Ovary (tissue), 9 donors: ENCODE measurements around the gene PTPRJ. TPM values are rescaled to one million over a fixed set of nuclear protein-coding genes. Genes with fewer than 3 reads are reported as not detected.

Source experiments
- DNase-seq, 5 donors: peaks; one replicate each; pipeline ENCODE4 v3.0.0-alpha.2; 2019 to 2020
- H3K27ac ChIP-seq, 2 donors: fragments of 200-600 bp; one replicate each; pipeline versions ENCODE4 v1.5.1 to v1.8.0; 2019 to 2022
- H3K27me3 ChIP-seq: fragments of 200-600 bp; one replicate; pipeline ENCODE4 v1.8.0; 2022
- H3K36me3 ChIP-seq: fragments of 200-600 bp; sonication (generic); one replicate; pipeline ENCODE4 v1.5.1; 2019
- H3K4me1 ChIP-seq: one replicate; pipeline ENCODE4 v1.8.1; 2013; ENCODE audit warnings: mild to moderate bottlenecking, moderate library complexity; ENCODE audit not compliant: insufficient read depth
- H3K4me3 ChIP-seq: fragments of 200-600 bp; sonication (generic); one replicate; pipeline ENCODE4 v1.5.1; 2017
- H3K9me3 ChIP-seq, 2 donors: fragments of 200-600 bp in 1 of 2; sonication (generic) in 1 of 2; one replicate each; pipeline versions ENCODE4 v1.5.1 to v1.8.1; 2013 to 2019; ENCODE audit warnings: mild to moderate bottlenecking in 1 of 2, moderate library complexity in 1 of 2
- EP300 ChIP-seq: sonication (generic); formaldehyde crosslinking; IDR thresholded peaks from one replicate; pipeline ENCODE4 v1.6.1; 2017; ENCODE audit warnings: antibody characterized with exemption
- POLR2A ChIP-seq: fragments of 450-650 bp; IDR thresholded peaks from one replicate; pipeline ENCODE4 v1.6.1; 2017; ENCODE audit warnings: antibody characterized with exemption, mild to moderate bottlenecking, moderate library complexity
- WGBS, 3 donors: extraction: QIAGEN DNeasy Blood & Tissue Kit in 1 of 3; methylation state at CpG; one replicate each; pipeline versions ENCODE4 v1.1.5 to v1.1.7; 2013 to 2017; 5-methylcytosine and 5-hydroxymethylcytosine counted together
- intact Hi-C, 4 donors: fragments of 100-400 bp; cut with DNase I; formaldehyde crosslinking; loops; one replicate each; pipeline versions ENCODE4 v1.11.0 to v1.15.1; 2022 to 2023
- polyA plus RNA-seq, 2 donors: library from polyadenylated mRNA; stranded (reverse); fragments of 200-250 nt in 1 of 2; fragments of 350-450 nt in 1 of 2; fragmentation: Illumina TruSeq in 1 of 2; extraction: RNeasy Lipid Tissue Mini Kit (QIAGEN cat#74804) in 1 of 2; gene quantifications; one replicate each; pipeline ENCODE4 v1.2.3, GENCODE V29; 2013 to 2014
- total RNA-seq, 7 donors: library from RNA; depleted of rRNA in 2 of 7; stranded (reverse); fragments of >200 nt in 2 of 7; fragmentation: NEBNext Ultra II Directional in 3 of 7; extraction: Animal tissue kit (Norgen Biotek cat#: 25700) in 3 of 7; gene quantifications; one replicate each; pipeline versions ENCODE4 v1.1.0 to v1.2.4, GENCODE V29; 2016 to 2023
- TF ChIP-seq, protein P1 (sequence below), 3 donors: fragments of 450-650 bp in 2 of 3; fragments of 200-600 bp in 1 of 3; IDR thresholded peaks; one replicate each; pipeline versions ENCODE4 v1.5.1 to v1.8.0; 2016 to 2022; ENCODE audit warnings: antibody characterized with exemption in 3 of 3, mild to moderate bottlenecking in 1 of 3
- donor health status: DM: no; HTN: no; CAD: no; lungs with moderate emphysema.
- donor health status: DM: no; HTN: no; CAD: no.
- donor health status: Bipolar disorder and iron deficiency.
- donor health status: DM: yes; HTN: yes; CAD: no.
- donor health status: DM: no; HTN: no; CAD: no.
- donor health status: DM: yes; HTN: yes; CAD: no.

The PTPRJ gene
- total and polyA plus RNA-seq, 9 donors, result 1.6 to 16.1 (median 5.5) TPM

DNA sequence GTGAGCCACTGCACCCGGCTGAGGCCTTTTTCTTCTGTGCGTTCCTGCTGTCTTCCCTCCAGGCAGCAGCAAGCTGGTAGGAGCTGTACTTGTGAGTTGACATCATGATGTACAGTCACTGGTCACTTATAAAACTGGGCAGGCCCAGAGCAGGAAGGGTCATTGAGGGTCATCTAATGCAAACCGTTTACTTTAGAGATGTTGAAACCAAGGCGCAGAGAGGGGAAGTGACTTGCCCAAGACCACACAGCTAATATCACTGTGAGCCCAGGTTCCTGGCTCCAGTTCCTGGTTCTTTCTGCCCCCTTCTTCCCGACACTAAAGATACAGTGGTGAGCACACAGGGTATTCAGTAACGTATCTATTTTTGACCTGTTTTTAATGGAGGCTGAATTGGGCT, 27.3 kb downstream of the PTPRJ start:
- DNase-seq, result no peak
- Histone ChIP-seq H3K27ac (no peak overlapping the region), H3K4me1 (no peaks in the 10 kb centered on the region), H3K36me3 (no peaks in the 10 kb centered on the region), H3K9me3 (no peaks in the 10 kb centered on the region), H3K4me3 (no peak overlapping the region), H3K27me3 (no peaks in the 10 kb centered on the region)
- intact Hi-C loops, result no loop called here
- TF ChIP-seq POLR2A, result no peak
- no peak for TF ChIP-seq EP300
- TF ChIP-seq, protein P1, sequence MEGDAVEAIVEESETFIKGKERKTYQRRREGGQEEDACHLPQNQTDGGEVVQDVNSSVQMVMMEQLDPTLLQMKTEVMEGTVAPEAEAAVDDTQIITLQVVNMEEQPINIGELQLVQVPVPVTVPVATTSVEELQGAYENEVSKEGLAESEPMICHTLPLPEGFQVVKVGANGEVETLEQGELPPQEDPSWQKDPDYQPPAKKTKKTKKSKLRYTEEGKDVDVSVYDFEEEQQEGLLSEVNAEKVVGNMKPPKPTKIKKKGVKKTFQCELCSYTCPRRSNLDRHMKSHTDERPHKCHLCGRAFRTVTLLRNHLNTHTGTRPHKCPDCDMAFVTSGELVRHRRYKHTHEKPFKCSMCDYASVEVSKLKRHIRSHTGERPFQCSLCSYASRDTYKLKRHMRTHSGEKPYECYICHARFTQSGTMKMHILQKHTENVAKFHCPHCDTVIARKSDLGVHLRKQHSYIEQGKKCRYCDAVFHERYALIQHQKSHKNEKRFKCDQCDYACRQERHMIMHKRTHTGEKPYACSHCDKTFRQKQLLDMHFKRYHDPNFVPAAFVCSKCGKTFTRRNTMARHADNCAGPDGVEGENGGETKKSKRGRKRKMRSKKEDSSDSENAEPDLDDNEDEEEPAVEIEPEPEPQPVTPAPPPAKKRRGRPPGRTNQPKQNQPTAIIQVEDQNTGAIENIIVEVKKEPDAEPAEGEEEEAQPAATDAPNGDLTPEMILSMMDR (IDR thresholded peaks at IDR 0.05), result no peak
- WGBS, 3 donors, result 83 to 86% (median 84%) methylated on average over 6 of the region's 6 CpGs

DNA sequence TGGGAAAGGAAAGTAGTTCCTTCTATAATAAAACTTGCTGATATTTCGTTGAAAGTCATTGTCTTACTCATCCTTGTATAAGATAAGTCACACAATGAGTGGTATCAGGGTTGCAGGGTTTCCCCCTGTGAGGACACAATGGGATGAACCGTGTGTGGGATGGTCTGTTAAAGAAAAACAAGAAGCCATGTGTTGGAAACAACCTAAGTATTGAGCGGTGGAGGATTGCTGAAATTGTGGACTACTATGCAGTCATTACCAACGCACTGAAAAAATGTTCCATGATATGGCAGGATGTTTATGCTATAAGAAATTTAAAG, 28.6 kb downstream of the PTPRJ start:
- H3K4me1 ChIP-seq, result no peaks in the 10 kb centered on the region
- intact Hi-C loops, result no loop called here
- 75 to 88% (median 76%) methylated on average over 4 of the region's 4 CpGs for WGBS, 3 donors

DNA sequence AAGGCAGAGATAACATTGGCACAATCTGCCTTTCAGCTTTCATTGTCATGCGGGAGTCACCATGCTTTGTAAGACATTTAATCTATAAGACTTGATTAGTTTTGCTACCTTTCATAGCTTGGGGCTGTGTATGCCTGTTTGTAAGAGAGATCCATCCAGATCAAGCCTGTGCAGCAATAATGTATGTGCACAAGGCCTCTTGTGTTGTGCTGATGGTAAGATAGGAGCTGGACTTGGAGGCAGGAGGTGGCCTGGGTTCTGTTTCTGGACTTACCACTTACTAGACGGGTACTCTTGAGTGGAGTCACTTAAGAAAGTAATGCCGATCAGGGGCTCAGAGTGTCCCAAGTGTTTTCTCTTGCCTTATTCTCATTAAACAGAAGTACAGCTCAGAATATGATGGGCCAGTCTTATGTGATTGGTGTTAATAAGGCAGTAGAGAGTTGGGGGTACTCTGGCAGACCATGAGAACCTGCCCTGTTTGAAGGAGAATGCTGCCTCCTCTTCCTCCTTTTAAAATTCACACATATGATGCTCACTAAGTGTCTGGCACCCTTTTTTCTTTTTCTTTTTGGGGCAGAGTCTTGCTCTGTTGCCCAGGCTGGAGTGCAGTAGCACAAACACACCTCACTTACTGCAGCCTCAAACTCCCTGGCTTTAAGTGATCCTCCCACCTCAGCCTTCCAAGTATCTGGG, 30.9 kb downstream of the PTPRJ start:
- 96 to 100% (median 96%) methylated on average over 3 of the region's 3 CpGs for WGBS, 3 donors
- H3K27ac ChIP-seq, result no peak overlapping the region
- H3K27me3 ChIP-seq, result no peaks in the 10 kb centered on the region
- no peaks in the 10 kb centered on the region for H3K9me3 ChIP-seq
- TF ChIP-seq POLR2A, result no peak
- no peak for TF ChIP-seq EP300
- TF ChIP-seq, protein P1 (IDR thresholded peaks at IDR 0.05), result no peak
- H3K4me3 ChIP-seq, result no peak overlapping the region
- DNase-seq, result no peak
- no peaks in the 10 kb centered on the region for H3K4me1 ChIP-seq
- no peaks in the 10 kb centered on the region for H3K36me3 ChIP-seq
- intact Hi-C loops, result no loop called here

More for the DNA sequence above, 28.6 kb downstream of the PTPRJ start:
- no peaks in the 10 kb centered on the region for H3K36me3 ChIP-seq
- TF ChIP-seq POLR2A, result no peak
- no peak for TF ChIP-seq EP300
- TF ChIP-seq, protein P1 (IDR thresholded peaks at IDR 0.05), result no peak
- H3K4me3 ChIP-seq, result no peak overlapping the region
- H3K27ac ChIP-seq, result no peak overlapping the region
- DNase-seq, result no peak
- no peaks in the 10 kb centered on the region for H3K27me3 ChIP-seq
- no peaks in the 10 kb centered on the region for H3K9me3 ChIP-seq

DNA sequence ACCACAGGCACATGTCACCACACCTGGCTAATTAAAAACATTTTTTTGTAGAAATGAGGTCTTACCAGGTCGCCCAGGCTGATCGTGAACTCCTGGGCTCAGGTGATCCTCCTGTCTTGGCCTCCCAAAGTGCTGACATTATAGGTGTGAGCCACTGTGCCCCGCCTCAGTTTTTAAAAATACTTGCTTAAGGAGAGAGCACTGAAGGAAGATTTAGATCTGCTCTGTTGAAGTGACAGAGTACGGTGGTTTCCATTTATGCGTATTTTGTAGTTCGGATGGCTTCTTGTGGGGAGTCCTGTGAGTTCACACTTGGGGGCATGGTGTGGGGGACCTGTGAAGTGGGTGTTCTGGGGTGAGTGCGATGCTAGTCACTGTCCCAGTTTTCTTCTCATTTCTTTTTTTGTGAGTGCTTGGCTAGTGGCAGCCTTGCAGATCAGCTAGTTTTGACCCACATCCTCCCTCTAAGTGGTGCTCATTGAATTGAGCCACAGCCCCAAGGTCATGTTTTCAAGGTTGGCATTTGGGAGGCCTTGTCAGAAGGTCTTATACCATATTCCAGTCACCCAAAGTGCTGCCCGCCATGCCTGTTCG, 31.5 kb downstream of the PTPRJ start:
- H3K4me1 ChIP-seq, result no peaks in the 10 kb centered on the region
- no peaks in the 10 kb centered on the region for H3K36me3 ChIP-seq
- H3K27me3 ChIP-seq, result no peaks in the 10 kb centered on the region
- H3K4me3 ChIP-seq, result no peak overlapping the region
- no peak for DNase-seq
- no peaks in the 10 kb centered on the region for H3K9me3 ChIP-seq
- H3K27ac ChIP-seq, result no peak overlapping the region
- 92 to 97% (median 96%) methylated on average over 9 of the region's 9 CpGs for WGBS, 3 donors
- TF ChIP-seq EP300, result no peak
- TF ChIP-seq, protein P1 (IDR thresholded peaks at IDR 0.05), result no peak
- TF ChIP-seq POLR2A, result no peak
- intact Hi-C loops, result no loop called here
